Measurements from ENCODE around the gene PCYT1A. TPM values are rescaled to one million over a fixed set of nuclear protein-coding genes. Genes with fewer than 3 reads are reported as not detected.

PCYT1A gene
- total RNA-seq (10 to 100 TPM; 58.8 to 98.4 (median 70.0) TPM), polyA plus RNA-seq (10 to 100 TPM; 28.4 to 88.2 (median 35.6) TPM)
- long read RNA-seq, donor 1, partial matches to known transcripts, result 7 of 45 reads
- long read RNA-seq, donor 1, other reads (novel, unspliced or antisense), result 34 of 45 reads
- long read RNA-seq, donor 2, transcript PCYT1A-206 (9 exons, 1,482 nt), result major isoform, 11 of 189 reads
- long read RNA-seq, donor 2, partial matches to known transcripts, result 10 of 189 reads
- long read RNA-seq, donor 2, other reads (novel, unspliced or antisense), result 167 of 189 reads

GRCh38 chr3:196287440-196288140 lies at the start of gene PCYT1A:
Gene PCYT1A, minus strand, starts transcription at chr3:196287726. Its CDS starts 17,195 bp downstream, at chr3:196270531.
- ATAC-seq, result peak; percentile 97
- Histone ChIP-seq H3K36me3 (ENCODE audit: insufficient read depth in 1 of 2, low read depth in 1 of 2) (no peaks in the 10 kb centered on the region), H3K4me3 (peak within 1 kb of the TSS; percentile 92), H3K9me3 (no peaks in the 10 kb centered on the region), H3K27ac (peak within 1 kb of the TSS; percentile 98), H3K4me1 (peaks cover 41% of the 10 kb centered on the region), H3K27me3 (ENCODE audit: insufficient read depth in 3 of 3, low read length in 2 of 3) (no peaks in the 10 kb centered on the region)
- peak; percentile 91 to 96 for DNase-seq
- intact Hi-C loops (cut with DNase I), result no loop called here
- no peak for TF ChIP-seq CTCF (IDR thresholded peaks at IDR 0.05)
- 0% methylated on average over 53 to 55 of the region's 55 CpGs for WGBS, 3 donors

- no peak overlapping the region for H3K27ac ChIP-seq
- no peak overlapping the region for H3K4me3 ChIP-seq
- intact Hi-C loops (cut with DNase I), result no loop called here
- no peaks in the 10 kb centered on the region for H3K9me3 ChIP-seq
- DNase-seq (no peak), ATAC-seq (peak in 2 of 4 donors; percentile 49 to 61)
- 58 to 67% (median 65%) methylated on average over 17 of the region's 17 CpGs for WGBS, 3 donors
- no peak for TF ChIP-seq CTCF (IDR thresholded peaks at IDR 0.05)
- no peaks in the 10 kb centered on the region for H3K36me3 ChIP-seq (ENCODE audit: insufficient read depth in 1 of 2, low read depth in 1 of 2)
- no peaks in the 10 kb centered on the region for H3K27me3 ChIP-seq (ENCODE audit: insufficient read depth in 3 of 3, low read length in 2 of 3)
- no peaks in the 10 kb centered on the region for H3K4me1 ChIP-seq
These were observed 49.0 kb upstream of the PCYT1A start for GRCh38 chr3:196336319-196337145.

- WGBS, 3 donors, result 54 to 76% (median 64%) methylated on average over 11 to 12 of the region's 12 CpGs
- Histone ChIP-seq H3K4me1 (no peaks in the 10 kb centered on the region), H3K27ac (no peak overlapping the region), H3K27me3 (ENCODE audit: insufficient read depth in 3 of 3, low read length in 2 of 3) (no peaks in the 10 kb centered on the region), H3K4me3 (no peak overlapping the region), H3K9me3 (no peaks in the 10 kb centered on the region), H3K36me3 (ENCODE audit: insufficient read depth in 1 of 2, low read depth in 1 of 2) (no peaks in the 10 kb centered on the region)
- DNase-seq (no peak), ATAC-seq (no peak)
- intact Hi-C loops (cut with DNase I), result no loop called here
- TF ChIP-seq CTCF (IDR thresholded peaks at IDR 0.05), result no peak
These were observed 48.0 kb upstream of the PCYT1A start for GRCh38 chr3:196335503-196335948.

- DNase-seq, result no peak
- H3K4me3 ChIP-seq, result no peak overlapping the region
- H3K36me3 ChIP-seq (ENCODE audit: insufficient read depth in 1 of 2, low read depth in 1 of 2), result no peaks in the 10 kb centered on the region
- H3K27me3 ChIP-seq (ENCODE audit: insufficient read depth in 3 of 3, low read length in 2 of 3), result no peaks in the 10 kb centered on the region
- no peak for ATAC-seq
- no peaks in the 10 kb centered on the region for H3K9me3 ChIP-seq
- no peak for TF ChIP-seq CTCF (IDR thresholded peaks at IDR 0.05)
- H3K27ac ChIP-seq, result no peak overlapping the region
- intact Hi-C loops (cut with DNase I), result no loop called here
- no peaks in the 10 kb centered on the region for H3K4me1 ChIP-seq
- WGBS, 3 donors, result 56 to 63% (median 60%) methylated on average over 1 of the region's 1 CpG
These were observed 47.5 kb upstream of the PCYT1A start for GRCh38 chr3:196334982-196335381.
